Measurements from ENCODE around the gene INTS6L.
"Not testable (repeated sequence)": the region's sequence is repeated elsewhere in the genome, so short reads cannot be mapped to it uniquely, and the experiment has no call there.

The INTS6L gene

DNA sequence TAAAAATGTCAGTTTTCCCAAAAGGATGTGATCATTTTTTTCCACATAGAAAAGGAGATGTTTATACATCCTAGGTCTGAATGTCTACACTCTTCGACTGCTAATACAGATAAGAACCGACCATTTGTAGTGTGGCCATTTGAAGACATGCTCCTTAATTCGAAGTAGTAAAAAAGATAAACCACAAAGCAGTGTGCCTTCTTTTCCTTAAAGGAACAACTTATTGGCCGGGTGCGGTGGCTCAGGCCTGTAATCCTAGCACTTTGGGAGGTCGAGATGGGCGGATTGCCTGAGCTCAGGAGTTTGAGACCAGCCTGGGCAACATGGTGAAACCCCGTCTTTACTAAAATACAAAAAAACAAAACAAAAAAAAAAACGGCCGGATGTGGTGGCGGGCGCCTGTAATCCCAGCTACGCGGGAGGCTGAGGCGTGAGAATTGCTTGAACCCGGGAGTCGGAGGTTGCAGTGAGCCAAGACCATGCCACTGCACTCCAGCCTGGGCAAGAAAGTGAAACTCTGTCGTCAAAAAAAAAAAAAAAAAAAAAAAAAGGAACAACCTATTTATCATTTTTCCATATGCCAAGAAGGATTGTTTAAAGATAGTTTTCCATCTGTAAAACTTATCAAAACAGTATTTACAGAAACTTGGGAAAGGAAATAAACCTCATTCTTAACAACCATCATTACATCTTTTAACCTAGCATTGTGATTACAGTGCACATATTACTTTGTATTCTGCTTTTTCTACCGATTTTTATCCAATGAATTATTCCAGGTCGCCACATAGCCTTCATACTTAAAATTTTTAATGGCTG is 2.6 kb downstream of the INTS6L start:
- DNase-seq (ENCODE audit: low read depth in 2 of 2), result no peak

DNA sequence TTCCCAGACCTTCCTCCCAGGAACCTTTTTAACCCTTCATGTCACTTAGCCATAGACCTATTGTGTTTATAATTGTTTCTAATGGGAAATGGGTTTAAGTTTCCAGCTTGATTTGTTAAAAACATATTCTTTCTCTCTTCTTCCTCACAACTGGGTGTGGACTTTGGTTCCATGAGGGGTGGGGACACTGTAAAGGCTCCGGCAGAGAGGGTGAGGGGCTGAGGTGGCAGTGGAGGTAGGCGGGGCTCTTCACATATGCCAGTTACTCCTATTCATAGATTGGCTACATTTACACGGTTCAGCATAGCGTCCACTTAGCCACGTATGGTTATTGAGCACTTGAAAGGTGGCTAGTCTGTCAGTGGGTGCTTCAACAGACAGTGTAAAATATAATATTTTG is 7.8 kb downstream of the INTS6L start:
- no peak for DNase-seq (ENCODE audit: low read depth in 2 of 2)

DNA sequence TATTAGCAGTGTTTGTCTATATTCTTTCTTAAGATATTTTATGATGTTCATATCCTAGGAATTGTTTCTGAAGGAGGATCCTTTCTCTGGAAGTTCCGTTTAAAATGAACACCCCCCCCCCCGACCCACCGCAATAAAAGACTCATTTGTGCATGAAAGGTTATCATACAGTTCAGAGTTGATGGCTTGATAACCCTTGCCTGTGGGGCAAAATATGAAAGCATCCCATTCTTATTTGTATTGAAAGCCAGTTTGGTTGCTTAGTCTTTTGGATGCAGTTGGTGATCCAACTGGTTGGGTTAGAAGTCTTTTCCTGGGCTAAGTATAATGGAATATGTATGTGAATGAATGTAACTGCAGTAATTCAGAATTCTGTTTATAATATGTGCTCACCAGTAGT is 8.3 kb downstream of the INTS6L start:
- DNase-seq (ENCODE audit: low read depth in 2 of 2), result no peak

DNA sequence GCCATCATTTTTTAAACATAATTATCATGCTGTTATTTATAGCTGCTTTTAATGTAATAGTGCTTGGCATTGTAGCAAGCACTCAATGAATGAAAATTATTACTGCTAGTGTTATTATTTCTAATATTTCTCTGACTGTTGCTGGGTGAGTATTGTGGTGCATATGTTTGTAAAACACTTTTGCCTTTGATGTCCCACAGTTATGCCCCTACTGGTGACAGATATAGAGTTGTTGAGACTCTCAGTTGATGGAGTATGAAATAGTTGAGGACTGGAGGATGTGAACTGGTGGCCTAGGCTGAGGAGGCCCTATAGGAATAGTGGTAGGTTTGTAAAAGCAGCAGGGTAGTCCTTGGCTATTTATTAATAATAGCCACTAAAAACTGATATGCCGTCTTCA is 9.6 kb downstream of the INTS6L start:
- no peak for DNase-seq (ENCODE audit: low read depth in 2 of 2)

DNA sequence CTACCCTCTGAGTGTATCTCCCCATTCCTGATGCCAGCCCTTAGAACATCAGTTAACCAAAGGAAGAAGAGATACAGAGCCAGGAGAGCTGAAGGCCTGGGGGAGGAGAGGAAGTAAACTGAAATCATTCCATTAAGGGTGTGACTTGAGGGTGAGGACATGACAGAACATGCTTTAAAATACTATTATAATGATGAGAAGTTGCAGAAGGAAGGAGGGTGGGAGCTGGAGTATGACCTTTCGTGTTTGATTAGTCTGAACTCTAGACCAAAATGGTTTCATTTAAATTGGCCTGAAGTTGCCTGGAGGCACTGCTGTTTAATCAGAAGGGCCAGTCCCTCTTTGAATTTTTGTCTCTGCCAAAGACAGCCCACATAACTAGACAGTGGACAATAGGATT is 11.4 kb downstream of the INTS6L start:
- no peak for DNase-seq (ENCODE audit: low read depth in 2 of 2)

DNA sequence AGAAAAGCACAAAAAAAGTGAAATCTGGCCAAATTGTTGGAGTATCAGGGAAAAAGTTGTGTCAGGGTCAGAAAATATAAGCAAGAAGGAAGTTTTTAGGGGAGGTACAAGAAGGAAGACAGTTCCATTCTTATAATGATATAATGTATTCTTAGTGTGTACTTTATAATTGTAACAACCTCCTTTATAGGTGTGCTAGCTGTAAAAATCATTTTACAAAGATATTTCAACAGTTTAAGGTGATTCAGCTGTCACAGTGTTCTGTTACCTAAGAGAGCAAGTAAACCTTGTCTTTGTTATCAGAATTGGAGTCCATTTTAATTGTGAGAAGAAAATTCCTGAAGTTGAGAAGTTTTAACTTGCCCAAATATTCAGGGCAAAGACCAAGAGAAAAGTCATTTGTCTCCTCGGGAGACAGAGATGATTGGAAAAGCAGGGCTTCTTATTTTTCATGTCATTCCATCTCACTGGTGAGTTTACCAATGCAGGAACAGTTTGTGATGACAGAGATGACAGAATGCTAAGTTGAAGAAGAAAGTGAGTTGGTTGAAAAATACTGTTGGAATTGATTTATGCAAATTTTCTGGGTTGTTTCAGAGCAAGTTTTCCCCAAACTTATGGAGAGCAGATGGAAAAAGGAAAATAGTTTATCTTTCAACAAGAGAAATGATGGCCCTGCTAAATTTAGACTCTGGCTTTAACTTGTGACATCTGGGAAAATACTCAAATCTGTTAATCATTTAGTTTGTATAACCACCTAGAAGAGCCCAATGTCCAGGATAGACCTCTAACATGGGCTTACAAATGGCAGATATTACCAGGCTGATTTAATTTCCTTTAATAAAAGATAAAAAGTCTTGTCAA is 14.8 kb downstream of the INTS6L start:
- DNase-seq (ENCODE audit: low read depth in 2 of 2), result no peak

DNA sequence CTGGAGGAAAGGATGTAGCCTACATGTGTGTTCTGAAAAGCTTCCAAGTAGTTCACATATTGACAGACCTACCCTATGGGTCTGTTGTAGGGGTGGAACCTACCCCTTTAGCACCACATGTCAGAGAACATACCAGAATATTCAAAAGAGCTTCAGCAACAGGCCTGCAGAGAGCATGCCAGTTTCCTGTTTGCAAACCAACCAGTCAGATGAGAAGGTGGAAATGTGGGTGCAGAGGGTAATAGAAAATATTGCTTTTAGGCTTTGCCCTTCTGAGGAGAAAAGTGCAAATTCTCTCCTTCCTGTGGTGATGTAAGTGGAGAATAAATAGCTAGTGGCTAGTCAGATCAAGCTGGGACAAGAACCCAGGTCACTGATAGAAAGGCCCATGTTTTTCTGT is 16.4 kb downstream of the INTS6L start:
- no peak for DNase-seq (ENCODE audit: low read depth in 2 of 2)

DNA sequence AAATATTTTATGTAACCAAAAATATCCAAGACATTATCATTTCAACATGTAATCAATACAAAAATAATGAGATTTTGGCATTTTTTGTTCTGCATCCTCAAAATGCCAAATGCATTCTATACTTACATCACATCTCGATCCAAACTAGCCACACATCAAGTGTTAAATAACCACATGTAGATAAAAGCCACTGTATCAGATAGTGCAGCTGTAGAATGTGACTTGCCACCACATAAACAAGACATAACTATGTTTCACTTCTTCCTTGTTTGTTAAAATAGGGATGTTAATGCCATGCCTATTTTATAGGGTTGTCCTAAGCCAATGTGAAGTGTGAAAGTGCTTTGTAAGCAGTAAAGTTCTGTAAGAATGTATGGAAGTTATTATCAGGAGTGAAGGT is 20.9 kb downstream of the INTS6L start:
- no peak for DNase-seq (ENCODE audit: low read depth in 2 of 2)

DNA sequence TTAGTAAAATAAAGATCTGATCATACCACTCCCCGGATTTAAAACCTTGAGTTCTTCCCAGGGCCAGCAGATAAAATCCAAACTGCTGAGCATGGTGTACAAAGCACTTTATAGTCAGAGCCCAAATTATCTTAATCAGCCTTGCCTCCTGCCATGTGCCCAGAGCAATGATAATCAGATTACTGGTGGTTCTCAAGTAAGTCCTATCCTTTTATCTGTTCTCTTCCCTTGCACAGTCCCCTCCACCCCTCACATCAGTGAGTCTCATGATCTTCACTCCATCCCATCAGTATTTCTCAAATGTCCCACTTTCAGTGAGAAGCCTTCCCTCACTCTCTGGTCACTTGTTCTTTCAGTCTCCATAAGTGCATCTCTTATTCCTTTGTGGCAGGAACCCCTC is 22.7 kb downstream of the INTS6L start:
- no peak for DNase-seq (ENCODE audit: low read depth in 2 of 2)

DNA sequence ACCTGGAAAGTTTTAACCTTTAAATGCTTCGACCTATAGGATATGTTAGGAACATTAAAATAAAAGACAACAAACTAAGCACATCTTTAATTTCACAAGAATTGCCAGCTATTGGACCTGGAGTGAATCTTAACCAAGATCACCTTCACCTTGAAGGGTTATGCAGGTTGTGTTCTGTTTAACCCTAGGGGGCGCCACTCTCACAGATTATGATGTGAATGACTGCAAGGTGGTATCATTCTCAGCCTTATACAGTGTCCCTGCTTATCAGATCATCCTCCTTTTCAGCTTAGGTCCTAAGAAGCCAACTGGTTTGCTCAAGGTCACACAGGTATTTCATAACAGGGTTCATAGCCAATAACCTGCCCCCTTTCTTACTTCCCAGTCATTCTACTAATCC is 23.5 kb downstream of the INTS6L start:
- no peak for DNase-seq (ENCODE audit: low read depth in 2 of 2)

DNA sequence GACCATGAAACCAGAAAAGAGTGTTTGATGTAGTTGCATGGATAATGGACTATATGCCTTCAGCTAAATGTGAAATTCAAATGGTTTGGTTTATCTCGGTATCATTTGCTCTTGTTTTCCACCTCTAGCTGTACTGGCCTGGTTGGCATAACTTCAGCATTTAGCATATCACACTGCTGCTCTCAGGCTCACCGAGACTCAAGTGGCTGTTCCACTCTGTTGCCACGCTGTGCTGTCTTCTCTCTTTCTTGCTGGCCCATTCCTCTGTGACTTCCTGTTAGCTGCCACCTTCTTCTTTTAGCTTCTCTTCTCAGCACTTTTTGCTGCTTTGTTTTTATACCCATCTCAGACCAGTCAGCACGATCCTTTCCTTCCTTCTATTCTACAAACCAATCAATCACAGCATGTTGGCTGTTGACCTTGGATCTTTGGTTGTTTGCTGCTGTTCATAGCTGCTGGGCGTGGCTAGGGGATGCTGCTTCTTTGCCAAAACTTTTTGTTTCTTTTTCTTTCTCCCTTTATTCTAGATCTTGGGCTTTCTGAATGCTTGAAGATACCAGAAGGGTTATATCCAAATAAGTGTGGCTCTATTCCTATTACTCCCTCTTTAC is 24.0 kb downstream of the INTS6L start:
- no peak for DNase-seq (ENCODE audit: low read depth in 2 of 2)

DNA sequence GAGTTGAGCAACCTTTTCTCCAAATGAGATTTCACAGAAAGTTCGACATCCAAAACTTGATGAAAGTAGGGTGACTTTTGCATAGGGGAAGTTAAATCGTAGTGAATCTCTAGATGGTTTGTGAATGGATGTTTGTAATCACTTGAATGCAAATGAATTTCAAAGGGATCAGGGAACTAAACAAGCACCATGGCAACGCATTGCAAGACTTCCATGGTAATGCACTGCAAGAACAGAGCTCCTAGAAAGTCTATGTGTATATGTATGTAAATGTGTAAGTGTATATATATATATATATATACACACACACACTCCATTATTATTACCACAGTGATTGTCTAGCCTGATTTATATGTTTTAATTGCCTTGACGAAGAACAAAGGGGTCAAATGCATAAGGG is 27.3 kb downstream of the INTS6L start:
- DNase-seq (ENCODE audit: low read depth in 2 of 2), result no peak

DNA sequence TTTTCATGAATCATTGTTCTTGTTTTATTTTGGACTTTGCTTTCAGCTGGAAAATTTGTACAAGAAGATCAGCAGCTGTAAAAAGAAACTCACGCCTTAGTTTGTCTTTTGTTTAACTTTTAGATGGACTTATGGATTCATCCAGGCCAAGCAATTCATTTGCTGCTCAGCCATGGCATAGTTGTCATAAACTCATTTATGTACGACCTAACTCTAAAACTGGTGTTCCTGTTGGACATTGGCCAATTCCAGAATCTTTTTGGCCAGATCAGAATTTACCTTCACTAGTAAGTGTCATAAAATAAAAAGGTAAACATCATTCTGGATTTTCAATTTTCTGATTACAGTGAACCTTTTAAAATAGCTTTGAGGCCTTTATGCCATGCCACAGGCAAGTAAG is 29.1 kb downstream of the INTS6L start:
- no peak for DNase-seq (ENCODE audit: low read depth in 2 of 2)

DNA sequence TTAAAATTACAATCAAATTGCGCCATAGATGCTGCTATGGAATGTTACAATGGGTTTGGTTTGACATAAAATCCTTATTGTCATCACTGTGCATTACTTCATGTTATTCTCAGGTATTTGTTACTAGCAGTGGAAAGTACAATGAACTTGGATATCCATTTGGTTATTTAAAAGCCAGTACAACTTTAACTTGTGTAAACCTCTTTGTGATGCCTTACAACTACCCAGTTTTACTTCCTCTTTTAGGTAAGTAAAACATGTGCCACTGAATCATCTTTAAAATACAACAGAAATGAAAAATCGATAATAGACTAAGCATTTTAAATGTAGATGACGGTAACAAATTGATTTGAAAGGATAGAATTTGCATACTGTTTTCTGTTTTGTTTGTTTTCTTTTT is 35.6 kb downstream of the INTS6L start:
- no peak for DNase-seq (ENCODE audit: low read depth in 2 of 2)

DNA sequence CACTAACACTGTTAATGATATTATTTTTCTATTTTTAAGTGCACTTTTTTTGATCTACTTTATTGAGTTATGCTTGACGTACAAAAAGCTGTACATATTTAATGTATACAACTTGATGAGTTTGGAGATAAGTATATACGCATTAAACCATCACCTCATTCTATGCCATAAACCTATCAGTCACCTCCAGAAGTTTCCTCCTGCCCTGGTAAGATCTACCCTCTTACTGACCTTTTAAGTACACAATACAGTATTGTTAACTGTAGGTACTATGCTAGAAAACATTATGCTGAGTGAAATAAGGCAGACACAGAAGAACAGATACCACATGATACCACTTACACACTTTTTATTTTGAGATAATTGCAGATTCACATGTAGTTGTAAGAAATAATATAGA is 36.9 kb downstream of the INTS6L start:
- DNase-seq (ENCODE audit: low read depth in 2 of 2), result no peak

DNA sequence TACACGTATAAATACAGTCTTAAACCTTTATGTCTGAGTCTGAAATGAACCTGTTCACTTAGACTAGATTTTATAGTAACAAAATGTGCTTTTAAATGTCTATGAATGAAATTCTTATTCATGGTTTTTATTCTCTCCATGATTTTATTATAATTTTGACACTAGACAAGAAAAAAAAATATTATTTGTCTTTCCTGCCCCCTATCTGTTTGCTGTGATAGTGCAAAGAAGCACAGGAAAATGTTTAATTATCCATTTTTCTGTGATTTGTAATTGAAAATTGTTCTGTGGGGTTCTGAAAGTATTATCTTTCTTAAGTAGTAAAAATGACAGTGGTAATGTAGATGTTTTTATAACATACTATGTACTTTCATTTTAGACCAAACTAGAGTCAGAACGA is 52.0 kb downstream of the INTS6L start:
- no peak for DNase-seq (ENCODE audit: low read depth in 2 of 2)

DNA sequence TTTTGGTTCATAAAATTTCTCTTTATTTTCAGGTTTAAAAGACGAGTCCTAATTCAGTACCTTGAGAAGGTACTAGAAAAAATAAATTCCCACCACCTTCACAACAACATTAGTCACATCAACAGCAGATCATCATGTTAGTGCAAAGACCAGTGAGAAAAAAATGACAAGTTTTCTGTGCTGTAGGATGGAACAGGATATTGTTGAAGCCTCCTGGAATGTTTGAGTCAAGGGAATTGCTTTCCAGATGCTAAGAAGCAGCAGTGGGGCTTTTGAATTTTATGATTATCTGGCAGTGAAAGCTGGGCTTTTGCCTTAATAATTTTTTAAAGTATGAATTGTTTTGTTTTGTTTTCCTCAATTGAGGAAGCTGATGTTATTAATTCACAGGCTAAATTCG is 61.0 kb downstream of the INTS6L start:
- no peak for DNase-seq (ENCODE audit: low read depth in 2 of 2)

DNA sequence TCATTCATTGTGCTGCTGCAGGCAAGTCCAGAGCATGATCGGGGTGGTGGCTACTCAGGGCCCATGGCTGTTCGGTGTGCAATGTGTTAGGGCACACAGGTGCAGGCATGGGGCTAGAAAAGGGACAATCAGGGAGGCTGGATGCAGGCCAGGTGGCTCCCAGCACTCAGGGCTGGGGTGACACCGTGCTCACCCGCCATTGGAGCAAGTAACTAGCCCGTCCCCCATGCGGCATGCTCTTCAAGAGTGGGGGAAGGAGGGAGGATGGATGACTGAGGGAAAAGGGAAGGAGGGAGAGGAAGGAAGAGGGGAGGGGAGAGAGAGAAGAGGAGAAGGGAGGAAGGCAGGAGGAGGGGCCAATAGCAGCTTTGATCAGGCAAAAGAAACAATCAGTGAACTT is 64.7 kb downstream of the INTS6L start:
- DNase-seq (ENCODE audit: low read depth in 2 of 2), result no peak

DNA sequence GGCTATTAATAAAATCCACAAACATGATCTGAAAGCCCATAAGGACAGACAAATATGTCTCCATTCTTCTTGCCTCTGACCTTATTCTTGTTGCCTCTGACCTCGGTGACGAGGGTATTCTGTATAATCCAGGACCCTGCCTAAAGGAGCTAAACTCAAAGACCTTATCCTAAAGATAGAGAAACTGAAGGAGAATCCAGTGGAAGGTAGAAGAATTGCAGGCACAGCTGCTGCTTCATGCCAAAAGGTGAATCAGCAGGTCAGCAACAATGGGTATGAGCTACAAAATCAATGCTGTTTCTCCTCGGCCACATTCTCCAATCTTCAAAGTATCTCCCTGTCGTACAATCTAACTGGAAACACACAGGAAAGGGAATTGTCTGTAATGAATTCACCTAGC is 71.4 kb downstream of the INTS6L start:
- DNase-seq (ENCODE audit: low read depth in 2 of 2), result no peak

DNA sequence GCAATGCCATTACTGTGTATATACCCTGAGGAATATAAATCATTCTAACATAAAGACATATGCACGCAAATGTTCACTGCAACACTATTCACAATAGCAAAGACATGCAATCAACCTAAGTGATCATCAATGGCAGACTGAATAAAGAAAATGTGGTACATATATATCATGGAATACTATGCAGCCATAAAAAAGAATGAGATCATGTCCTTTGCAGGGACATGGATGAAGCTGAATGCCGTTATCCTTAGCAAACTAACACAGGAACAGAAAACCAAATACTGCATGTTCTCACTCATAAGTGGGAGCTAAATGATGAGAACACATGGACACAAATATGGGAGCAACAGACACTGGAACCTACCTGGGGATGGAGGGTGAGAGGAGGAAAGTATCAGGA is 73.6 kb downstream of the INTS6L start:
- not testable (repeated sequence) for DNase-seq (ENCODE audit: low read depth in 2 of 2)

DNA sequence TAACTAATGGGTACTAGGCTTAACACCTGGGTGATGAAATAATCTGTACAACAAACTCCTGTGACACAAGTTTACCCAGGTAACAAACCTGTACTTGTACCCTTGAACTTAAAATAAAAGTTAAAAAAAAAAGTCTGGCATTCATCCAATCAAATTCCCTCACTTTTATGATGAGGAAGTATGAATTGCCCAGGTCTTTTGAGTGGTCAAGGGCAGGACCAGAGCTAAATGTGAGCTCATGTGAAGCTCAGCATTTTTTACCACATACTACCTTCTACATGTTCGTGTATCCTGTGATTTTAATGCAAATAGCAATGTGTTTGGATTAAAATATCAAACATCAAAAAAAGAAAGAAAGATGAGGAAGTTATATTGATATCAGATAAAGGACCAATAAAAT is 74.0 kb downstream of the INTS6L start:
- DNase-seq (ENCODE audit: low read depth in 2 of 2), result not testable (repeated sequence)

DNA sequence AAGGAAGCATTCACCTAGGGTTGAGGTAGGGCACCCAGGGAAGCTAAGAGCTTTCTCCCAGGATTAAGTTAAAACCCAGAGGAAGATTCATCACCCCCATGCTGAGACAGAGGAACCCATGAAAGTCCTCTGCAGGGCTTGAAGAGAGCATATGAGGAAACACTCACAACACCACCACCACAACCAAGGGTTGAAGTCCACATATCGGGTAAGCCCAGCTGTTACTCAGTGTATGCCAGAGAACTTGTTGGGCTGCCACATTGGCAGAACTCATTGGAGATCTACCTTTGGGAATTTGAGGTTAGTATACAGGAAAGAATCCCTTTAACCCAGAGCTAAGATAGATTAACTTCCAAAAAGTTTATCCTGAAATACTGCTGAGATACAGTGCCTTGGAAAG is 75.1 kb downstream of the INTS6L start:
- no peak for DNase-seq (ENCODE audit: low read depth in 2 of 2)

DNA sequence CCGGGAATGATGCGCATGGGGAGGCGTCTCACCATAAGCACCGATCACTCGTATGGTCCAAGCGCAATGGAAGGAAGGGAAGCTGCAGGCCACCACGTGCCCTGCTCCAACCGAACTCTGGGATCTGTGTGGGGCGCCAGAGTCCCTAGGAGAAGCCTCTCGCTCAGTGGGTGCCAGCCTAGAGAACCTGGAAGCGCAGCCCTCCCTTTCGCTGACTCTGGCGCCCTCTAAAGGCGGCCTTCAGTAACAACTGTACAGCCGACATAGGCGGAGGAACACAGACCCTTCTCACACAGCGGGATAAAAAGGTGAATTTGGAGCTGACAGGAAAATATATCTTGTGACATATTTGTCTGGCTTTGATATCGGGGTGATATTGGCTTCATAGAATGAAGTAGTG is 76.0 kb downstream of the INTS6L start:
- no peak for DNase-seq (ENCODE audit: low read depth in 2 of 2)
